ENCODE data around the gene IL1RAPL1. TPM values are rescaled to one million over a fixed set of nuclear protein-coding genes. Genes with fewer than 3 reads are reported as not detected.

The IL1RAPL1 gene
- total and polyA plus RNA-seq, 8 donors, result 0.05 to 0.20 (median 0.09) TPM; not detected in 5

GRCh38 chrX:29926659-29927058 lies 1339.4 kb downstream of the IL1RAPL1 start:
- FAIRE-seq, result no peak
- 43 to 44% methylated on average over 2 of the region's 2 CpGs for WGBS, 2 donors
- intact Hi-C loops (cut with DNase I), result no loop called here
- H3K27me3 ChIP-seq, result peaks cover 0 to 4% (median 0%) of the 10 kb centered on the region in 4 donors
- H3K9me3 ChIP-seq, result no peaks in the 10 kb centered on the region
- DNase-seq, result no peak
- no peaks in the 10 kb centered on the region for H3K4me1 ChIP-seq
- H3K4me3 ChIP-seq, result no peak overlapping the region
- no peak for ATAC-seq
- no peak for TF ChIP-seq CTCF (IDR thresholded peaks at IDR 0.05)
- no peak overlapping the region for H3K27ac ChIP-seq
- no peaks in the 10 kb centered on the region for H3K36me3 ChIP-seq

- H3K27ac ChIP-seq, result no peak overlapping the region
- no peaks in the 10 kb centered on the region for H3K4me1 ChIP-seq
- 27 to 32% methylated on average over 1 of the region's 1 CpG for WGBS, 2 donors
- ATAC-seq, result no peak
- H3K36me3 ChIP-seq, result no peaks in the 10 kb centered on the region
- no peak overlapping the region for H3K4me3 ChIP-seq
- intact Hi-C loops (cut with DNase I), result no loop called here
- H3K27me3 ChIP-seq, result peaks cover 0 to 3% (median 0%) of the 10 kb centered on the region in 4 donors
- no peak for DNase-seq
- no peak for TF ChIP-seq CTCF (IDR thresholded peaks at IDR 0.05)
- FAIRE-seq, result no peak
- no peaks in the 10 kb centered on the region for H3K9me3 ChIP-seq
Observed at GRCh38 chrX:29935455-29935854, 1348.2 kb downstream of the IL1RAPL1 start.

GRCh38 chrX:29940750-29941149 lies 1353.5 kb downstream of the IL1RAPL1 start:
- 65 to 73% methylated on average over 2 of the region's 2 CpGs for WGBS, 2 donors
- no peak for FAIRE-seq

GRCh38 chrX:29941287-29941686 lies 1354.0 kb downstream of the IL1RAPL1 start:
- TF ChIP-seq CTCF (IDR thresholded peaks at IDR 0.05), result no peak
- WGBS, 2 donors, result 2 to 5% methylated on average over 1 of the region's 1 CpG
- peak in 1 of 4 donors; percentile 32 for ATAC-seq
- Histone ChIP-seq H3K9me3 (no peaks in the 10 kb centered on the region), H3K27me3 (peaks cover 0 to 14% (median 2%) of the 10 kb centered on the region in 4 donors), H3K27ac (no peak overlapping the region), H3K4me1 (no peaks in the 10 kb centered on the region), H3K36me3 (no peaks in the 10 kb centered on the region), H3K4me3 (no peak overlapping the region)
- DNase-seq, result no peak
- FAIRE-seq, result no peak
- intact Hi-C loops (cut with DNase I), result no loop called here

More at GRCh38 chrX:29940750-29941149, 1353.5 kb downstream of the IL1RAPL1 start:
- Histone ChIP-seq H3K9me3 (no peaks in the 10 kb centered on the region), H3K27me3 (peaks cover 0 to 11% (median 2%) of the 10 kb centered on the region in 4 donors), H3K27ac (no peak overlapping the region), H3K36me3 (no peaks in the 10 kb centered on the region), H3K4me3 (no peak overlapping the region), H3K4me1 (no peaks in the 10 kb centered on the region)
- TF ChIP-seq CTCF (IDR thresholded peaks at IDR 0.05), result no peak
- no peak for DNase-seq
- no peak for ATAC-seq
- intact Hi-C loops (cut with DNase I), result no loop called here

GRCh38 chrX:29947225-29947624 lies 1360.0 kb downstream of the IL1RAPL1 start:
- Histone ChIP-seq H3K27me3 (peaks cover 0 to 13% (median 1%) of the 10 kb centered on the region in 4 donors), H3K27ac (no peak overlapping the region), H3K4me3 (no peak overlapping the region), H3K4me1 (no peaks in the 10 kb centered on the region), H3K9me3 (no peaks in the 10 kb centered on the region), H3K36me3 (no peaks in the 10 kb centered on the region)
- FAIRE-seq, result peak; percentile 23
- TF ChIP-seq CTCF (IDR thresholded peaks at IDR 0.05), result no peak
- no peak for DNase-seq
- intact Hi-C loops (cut with DNase I), result no loop called here
- ATAC-seq, result no peak
- 45 to 51% methylated on average over 3 of the region's 3 CpGs for WGBS, 2 donors
